SIG-M5 treated with dmso at 0.1 percent for 504 hours (cell line): ENCODE measurements around the gene MSMP.

ENCODE experiments used
- DNase-seq: peaks from one replicate; lab custom pipeline; 2025; ENCODE audit not compliant: unreplicated experiment; lab: John Stamatoyannopoulos, UW

The MSMP gene

GRCh38 chr9:35771943-35772342 lies 17.9 kb upstream of the MSMP start:
- no peak for DNase-seq

- DNase-seq, result no peak
Observed at GRCh38 chr9:35771534-35771933, 17.5 kb upstream of the MSMP start.

- DNase-seq, result no peak
Observed at GRCh38 chr9:35771075-35771433, 17.0 kb upstream of the MSMP start.

GRCh38 chr9:35769763-35770162 lies 15.7 kb upstream of the MSMP start:
- DNase-seq, result no peak

- no peak for DNase-seq
Observed at GRCh38 chr9:35767458-35767857, 13.4 kb upstream of the MSMP start.

- no peak for DNase-seq
Observed at GRCh38 chr9:35766997-35767396, 12.9 kb upstream of the MSMP start.

- DNase-seq, result no peak
Observed at GRCh38 chr9:35763803-35764202, 9.7 kb upstream of the MSMP start.

GRCh38 chr9:35763181-35763580 lies 9.1 kb upstream of the MSMP start:
- DNase-seq, result no peak

- no peak for DNase-seq
Observed at GRCh38 chr9:35760651-35761050, 6.6 kb upstream of the MSMP start.

- no peak for DNase-seq
Observed at GRCh38 chr9:35759795-35760194, 5.7 kb upstream of the MSMP start.

- DNase-seq, result no peak
Observed at GRCh38 chr9:35758475-35759050, 4.5 kb upstream of the MSMP start.

- DNase-seq, result no peak
Observed at GRCh38 chr9:35757892-35758275, 3.8 kb upstream of the MSMP start.

- DNase-seq, result peak; percentile 48
Observed at GRCh38 chr9:35757226-35757891, 3.3 kb upstream of the MSMP start.

GRCh38 chr9:35756275-35757225 lies 2.5 kb upstream of the MSMP start:
- DNase-seq, result peak; percentile 33

GRCh38 chr9:35755071-35755470 lies 995 bp upstream of the MSMP start:
- no peak for DNase-seq

GRCh38 chr9:35753466-35753865 lies 610 bp downstream of the MSMP start:
- no peak for DNase-seq

GRCh38 chr9:35750256-35750531 lies 3.9 kb downstream of the MSMP start:
- DNase-seq, result no peak

GRCh38 chr9:35749515-35750255 lies 4.4 kb downstream of the MSMP start:
- no peak for DNase-seq

- peak; percentile 41 for DNase-seq
Observed at GRCh38 chr9:35748858-35749514, 5.1 kb downstream of the MSMP start, which contains the start of the genes GBA2 and RGP1. Gene GBA2, minus strand, starts transcription at chr9:35749228. Its CDS starts 524 bp downstream, at chr9:35748704. Gene RGP1, plus strand, starts transcription at chr9:35749287. Its CDS starts 469 bp downstream, at chr9:35749756.

GRCh38 chr9:35748242-35748857 lies 5.7 kb downstream of the MSMP start:
- DNase-seq, result no peak
